HCT116 (cell line): ENCODE results near the gene MEI1. TPM values are rescaled to one million over a fixed set of nuclear protein-coding genes. Genes with fewer than 3 reads are reported as not detected.

Experiments
- ATAC-seq: fragments of 200-7000 bp; cut with Tn5 transposase; 2 replicates; pipeline ENCODE4 v1.9.1; 2020; ENCODE audit warnings: mild to moderate bottlenecking, moderate library complexity
- BruUV-seq: library from RNA; stranded (reverse); fragments of 400-500 nt; replicated peaks from 2 replicates; lab custom pipeline; 2021; lab: Mats Ljungman, UMichigan
- CTCF ChIA-PET: fragments of 300-600 bp; sonication (Branson Sonifier 250); formaldehyde crosslinking; loops from one replicate; lab custom pipeline; 2021; ENCODE audit warnings: antibody characterized with exemption; lab: Charles Lee
- POLR2A ChIA-PET: fragments of 300-600, 350-600 bp; sonication (Branson Sonifier 250); formaldehyde crosslinking; loops from one replicate; lab custom pipeline; 2021; ENCODE audit warnings: antibody characterized with exemption; lab: Charles Lee
- RAD21 ChIA-PET, 2 experiments: fragments of 300-600 bp; sonication (Branson Sonifier 250); formaldehyde crosslinking; loops; one replicate each; lab custom pipeline; 2023; ENCODE audit warnings: low total read pairs in 2 of 2; ENCODE audit not compliant: uncharacterized antibody in 2 of 2, unreplicated experiment in 2 of 2, low non-redundant PET in 1 of 2; lab: Charles Lee
- DNase-seq: peaks from one replicate; pipeline ENCODE4 v3.0.0-alpha.2; 2010; ENCODE audit warnings: low read depth, low spot score
- H2AFZ ChIP-seq: fragments of 200-600 bp; shearing (Covaris generic), sonication (generic); 2 replicates; pipeline ENCODE4 v1.6.1; 2017; ENCODE audit warnings: low read depth, mixed run types, mixed read lengths, antibody characterized with exemption, low read length; ENCODE audit not compliant: poor library complexity, severe bottlenecking
- H3K27ac ChIP-seq: 2 replicates; pipeline ENCODE4 v1.5.1; 2012; ENCODE audit warnings: low read depth, low read length
- H3K27me3 ChIP-seq: fragments of 200-600 bp; sonication (generic); 2 replicates; pipeline ENCODE4 v1.6.1; 2016; ENCODE audit warnings: mixed run types, low read length, mixed read lengths; ENCODE audit not compliant: insufficient read depth
- H3K36me3 ChIP-seq, 2 experiments: fragments of 200-500 bp in 1 of 2; fragments of 200-600 bp in 1 of 2; sonication (Bioruptor generic) in 1 of 2; sonication (generic) in 1 of 2; 2 replicates each; pipeline versions ENCODE4 v1.5.1 to v1.6.1; 2014 to 2016; ENCODE audit warnings: low read length in 2 of 2, inconsistent platforms in 1 of 2, mixed read lengths in 1 of 2, mixed run types in 1 of 2; ENCODE audit not compliant: insufficient read depth in 2 of 2, control insufficient read depth in 1 of 2
- H3K4me1 ChIP-seq, 2 experiments: fragments of 200-600 bp in 1 of 2; sonication (generic) in 1 of 2; 2 replicates each; pipeline versions ENCODE4 v1.5.1 to v1.6.1; 2012 to 2017; ENCODE audit warnings: low read length in 2 of 2, inconsistent platforms in 1 of 2, mild to moderate bottlenecking in 1 of 2, mixed read lengths in 1 of 2, mixed run types in 1 of 2, moderate library complexity in 1 of 2; ENCODE audit not compliant: insufficient read depth in 2 of 2, control insufficient read depth in 1 of 2
- H3K4me2 ChIP-seq: fragments of 200-600 bp; sonication (generic); 2 replicates; pipeline ENCODE4 v1.6.1; 2017; ENCODE audit warnings: mixed run types, low read length, mixed read lengths
- H3K4me3 ChIP-seq, 2 experiments: fragments of 200-600 bp in 1 of 2; sonication (generic) in 1 of 2; replicated peaks in 1 of 2; 2 replicates each; pipeline ENCODE4 v1.5.1; 2011 to 2016; ENCODE audit warnings: low read length in 2 of 2, control low read depth in 1 of 2, low read depth in 1 of 2, mild to moderate bottlenecking in 1 of 2, mixed read lengths in 1 of 2, mixed run types in 1 of 2
- H3K79me2 ChIP-seq: fragments of 200-600 bp; sonication (generic); 2 replicates; pipeline ENCODE4 v1.6.1; 2017; ENCODE audit warnings: mild to moderate bottlenecking, mixed run types, low read length, moderate library complexity, mixed read lengths; ENCODE audit not compliant: insufficient read depth
- H3K9ac ChIP-seq: fragments of 200-600 bp; sonication (generic); 2 replicates; pipeline ENCODE4 v1.6.1; 2016; ENCODE audit warnings: low read length, mixed read lengths
- H3K9me2 ChIP-seq: fragments of 200-600 bp; sonication (generic), shearing (Covaris generic); 2 replicates; pipeline ENCODE4 v1.6.1; 2017; ENCODE audit warnings: mixed run types, mild to moderate bottlenecking, moderate library complexity; ENCODE audit not compliant: insufficient read depth
- H3K9me3 ChIP-seq, 2 experiments: fragments of 200-500 bp in 1 of 2; fragments of 200-600 bp in 1 of 2; sonication (Bioruptor generic) in 1 of 2; sonication (generic) in 1 of 2; 2 replicates each; pipeline ENCODE4 v1.6.1; 2014 to 2017; ENCODE audit warnings: low read length in 2 of 2, mixed read lengths in 2 of 2, inconsistent platforms in 1 of 2, low read depth in 1 of 2, mild to moderate bottlenecking in 1 of 2, mixed run types in 1 of 2, moderate library complexity in 1 of 2; ENCODE audit not compliant: control insufficient read depth in 1 of 2, insufficient read depth in 1 of 2
- H4K20me1 ChIP-seq: fragments of 200-600 bp; sonication (generic), shearing (Covaris generic); 2 replicates; pipeline ENCODE4 v1.6.1; 2017; ENCODE audit warnings: mixed run types, mild to moderate bottlenecking, moderate library complexity; ENCODE audit not compliant: insufficient read depth
- ATF3 ChIP-seq: IDR thresholded peaks from 2 replicates; pipeline ENCODE4 v1.6.1; 2012
- CBX3 ChIP-seq: IDR thresholded peaks from 2 replicates; pipeline ENCODE4 v1.6.1; 2012; ENCODE audit warnings: low read depth
- CEBPB ChIP-seq: IDR thresholded peaks from 2 replicates; pipeline ENCODE4 v1.6.1; 2012; ENCODE audit warnings: low read depth
- CTCF ChIP-seq, 3 experiments: fragments of 200-600 bp in 1 of 3; sonication (generic) in 1 of 3; IDR thresholded peaks in 2 of 3; conservative IDR thresholded peaks in 1 of 3; 2 replicates each; pipeline ENCODE4 v1.5.1; 2012 to 2017; ENCODE audit warnings: low read depth in 2 of 3, low read length in 2 of 3, antibody characterized with exemption in 1 of 3, borderline replicate concordance in 1 of 3, control low read depth in 1 of 3, mild to moderate bottlenecking in 1 of 3, mixed read lengths in 1 of 3, mixed run types in 1 of 3, moderate library complexity in 1 of 3; ENCODE audit not compliant: insufficient read depth in 1 of 3
- EZH2phosphoT487 ChIP-seq: fragments of 200-600 bp; IDR thresholded peaks from 2 replicates; pipeline ENCODE4 v1.6.1; 2018; ENCODE audit warnings: antibody characterized with exemption, borderline replicate concordance
- FOSL1 ChIP-seq: IDR thresholded peaks from 2 replicates; pipeline ENCODE4 v1.6.1; 2012; ENCODE audit warnings: low read depth
- MAX ChIP-seq: IDR thresholded peaks from 2 replicates; pipeline ENCODE4 v1.6.1; 2012
- POLR2A ChIP-seq: IDR thresholded peaks from 2 replicates; pipeline ENCODE4 v1.7.0; 2011; ENCODE audit warnings: borderline replicate concordance; ENCODE audit not compliant: insufficient read depth, insufficient read length; ENCODE audit errors: extremely low read depth
- POLR2AphosphoS5 ChIP-seq: IDR thresholded peaks from 2 replicates; pipeline ENCODE4 v1.6.1; 2011; ENCODE audit warnings: mild to moderate bottlenecking, low read depth, low read length, moderate library complexity
- REST ChIP-seq: IDR thresholded peaks from 2 replicates; pipeline ENCODE4 v1.6.1; 2012; ENCODE audit warnings: low read depth
- SIN3A ChIP-seq: IDR thresholded peaks from 2 replicates; pipeline ENCODE4 v1.6.1; 2012; ENCODE audit warnings: low read depth
- SP1 ChIP-seq: IDR thresholded peaks from 2 replicates; pipeline ENCODE4 v1.6.1; 2012; ENCODE audit warnings: low read depth
- SRF ChIP-seq: IDR thresholded peaks from 2 replicates; pipeline ENCODE4 v1.6.1; 2012; ENCODE audit warnings: low read depth
- TCF7L2 ChIP-seq: IDR thresholded peaks from 2 replicates; pipeline ENCODE4 v1.7.0; 2011; ENCODE audit warnings: borderline replicate concordance, inconsistent platforms; ENCODE audit not compliant: insufficient read depth, insufficient read length; ENCODE audit errors: extremely low read depth
- ZFX ChIP-seq: fragments of 450-650 bp; IDR thresholded peaks from 2 replicates; pipeline ENCODE4 v1.6.1; 2017
- ZNF274 ChIP-seq: fragments of 200-500 bp; sonication (Bioruptor generic); IDR thresholded peaks from 2 replicates; pipeline ENCODE4 v1.6.1; 2014; ENCODE audit warnings: mild to moderate bottlenecking, low read depth, low read length, inconsistent platforms
- intact Hi-C: fragments of 100-400 bp; cut with micrococcal nuclease; formaldehyde crosslinking; loops from 2 replicates; pipeline ENCODE4 v1.10.0; 2022
- total RNA-seq: library from RNA; stranded (reverse); gene quantifications from one replicate; pipeline ENCODE4 v1.2.1, GENCODE V29; 2021; ENCODE audit not compliant: unreplicated experiment

Gene MEI1
- total RNA-seq, 1 experiment from 2014 or later = 0.64 TPM

GRCh38 chr22:41687901-41688364, 11.4 kb upstream of the MEI1 start:
- H2AFZ ChIP-seq = no peak overlapping the region
- no peaks in the 10 kb centered on the region; a peak in 1 of 4 replicates for H3K36me3 ChIP-seq
- H3K27ac ChIP-seq = peak overlapping the region; percentile 96
- POLR2A ChIA-PET = interaction anchor here (1.2 to 2.8 kb wide), 2 partner anchors 10 to 21 kb away, joined by 9 to 12 read pairs; partner anchors contain the start of gene MEI1
- H4K20me1 ChIP-seq = peaks cover 13% of the 10 kb centered on the region; the same call in 1 of the 2 replicates
- DNase-seq (no peak), ATAC-seq (peak; percentile 13; the same call in 1 of the 2 replicates)
- peaks cover 68% of the 10 kb centered on the region for H3K79me2 ChIP-seq
- H3K9me3 ChIP-seq = no peaks in the 10 kb centered on the region
- peaks cover 6 to 43% of the 10 kb centered on the region in 2 experiments for H3K4me1 ChIP-seq
- H3K9ac ChIP-seq = peak overlapping the region; percentile 96
- no peaks in the 10 kb centered on the region for H3K27me3 ChIP-seq
- TSS peak; percentile 67 for BruUV-seq
- RAD21 ChIA-PET = no interaction called here
- H3K4me2 ChIP-seq = peak overlapping the region; percentile 95
- no peaks in the 10 kb centered on the region for H3K9me2 ChIP-seq
- intact Hi-C loops = loop anchor here (2.0 kb wide), 1 partner anchor 21 kb away; no protein-coding TSS in a partner anchor
- no peak for TF ChIP-seq FOSL1
- no peak for TF ChIP-seq ZFX
- no peak for TF ChIP-seq SRF
- no peak for TF ChIP-seq TCF7L2
- no peak for TF ChIP-seq REST
- TF ChIP-seq POLR2AphosphoS5 = no peak
- TF ChIP-seq EZH2phosphoT487 = no peak
- TF ChIP-seq ZNF274 = no peak
- TF ChIP-seq CBX3 = no peak
- TF ChIP-seq CTCF (IDR thresholded peaks at IDR 0.05 in 2 of 3, conservative IDR thresholded peaks at IDR 0.05 in 1 of 3; ENCODE audit: borderline replicate concordance in 1 of 3, insufficient read depth in 1 of 3, low read depth in 2 of 3, low read length in 2 of 3) = no peak
- TF ChIP-seq SP1 = no peak
- TF ChIP-seq MAX = no peak; the same call in 1 of the 2 replicates
- no peak for TF ChIP-seq POLR2A
- TF ChIP-seq CEBPB = no peak
- no peak for TF ChIP-seq SIN3A
- TF ChIP-seq ATF3 = no peak
- CTCF ChIA-PET = interaction anchor here (1.7 to 3.4 kb wide), 2 partner anchors 10 to 20 kb away, joined by 6 to 11 read pairs; no protein-coding TSS in a partner anchor
- H3K4me3 ChIP-seq = peak overlapping the region; percentile 69 to 90
